Suprapubic skin (tissue), 4 donors: ENCODE results near the gene CEACAM8. TPM values are rescaled to one million over a fixed set of nuclear protein-coding genes. Genes with fewer than 3 reads are reported as not detected.
"Not testable (repeated sequence)": the region's sequence is repeated elsewhere in the genome, so short reads cannot be mapped to it uniquely, and the experiment has no call there.

Source experiments
- DNase-seq, 2 donors: peaks; one replicate each; pipeline ENCODE4 v3.0.0-alpha.2; 2019; ENCODE audit warnings: low spot score in 2 of 2
- H3K27ac ChIP-seq: fragments of 200-600 bp; sonication (generic); one replicate; pipeline ENCODE4 v1.5.1; 2019
- H3K27me3 ChIP-seq: fragments of 200-600 bp; sonication (generic); one replicate; pipeline ENCODE4 v1.5.1; 2019
- H3K36me3 ChIP-seq: fragments of 200-600 bp; sonication (generic); one replicate; pipeline ENCODE4 v1.5.1; 2019
- H3K4me1 ChIP-seq: fragments of 200-600 bp; sonication (generic); one replicate; pipeline ENCODE4 v1.5.1; 2019
- H3K4me3 ChIP-seq: fragments of 200-600 bp; sonication (generic); one replicate; pipeline ENCODE4 v1.5.1; 2019; ENCODE audit warnings: mild to moderate bottlenecking
- H3K9me3 ChIP-seq: fragments of 200-600 bp; sonication (generic); one replicate; pipeline ENCODE4 v1.5.1; 2019
- EP300 ChIP-seq: sonication (generic); formaldehyde crosslinking; IDR thresholded peaks from one replicate; pipeline ENCODE4 v1.6.1; 2017; ENCODE audit warnings: antibody characterized with exemption
- POLR2A ChIP-seq, 2 donors: fragments of 450-650 bp; IDR thresholded peaks; one replicate each; pipeline ENCODE4 v1.6.1; 2017; ENCODE audit warnings: antibody characterized with exemption in 2 of 2, mild to moderate bottlenecking in 2 of 2, moderate library complexity in 2 of 2
- POLR2AphosphoS5 ChIP-seq, 3 donors: sonication (generic); formaldehyde crosslinking; IDR thresholded peaks; one replicate each; pipeline ENCODE4 v1.6.1; 2017; ENCODE audit warnings: antibody characterized with exemption in 3 of 3
- WGBS: methylation state at CpG from one replicate; pipeline ENCODE4 v1.1.5; 2018; 5-methylcytosine and 5-hydroxymethylcytosine counted together
- total RNA-seq, 4 donors: library from RNA; depleted of rRNA; stranded (reverse); fragments of >200 nt; gene quantifications; one replicate each; pipeline ENCODE4 v1.1.0, GENCODE V29; 2016
- TF ChIP-seq, protein P1 (sequence below), 2 donors: fragments of 200-600 bp in 1 of 2; fragments of 450-650 bp in 1 of 2; sonication (generic) in 1 of 2; IDR thresholded peaks; one replicate each; pipeline ENCODE4 v1.5.1; 2016 to 2019; ENCODE audit warnings: antibody characterized with exemption in 2 of 2, mild to moderate bottlenecking in 1 of 2, moderate library complexity in 1 of 2

The CEACAM8 gene
- total RNA-seq, 4 donors from 2014 or later = 0.18 TPM; not detected in 3

DNA sequence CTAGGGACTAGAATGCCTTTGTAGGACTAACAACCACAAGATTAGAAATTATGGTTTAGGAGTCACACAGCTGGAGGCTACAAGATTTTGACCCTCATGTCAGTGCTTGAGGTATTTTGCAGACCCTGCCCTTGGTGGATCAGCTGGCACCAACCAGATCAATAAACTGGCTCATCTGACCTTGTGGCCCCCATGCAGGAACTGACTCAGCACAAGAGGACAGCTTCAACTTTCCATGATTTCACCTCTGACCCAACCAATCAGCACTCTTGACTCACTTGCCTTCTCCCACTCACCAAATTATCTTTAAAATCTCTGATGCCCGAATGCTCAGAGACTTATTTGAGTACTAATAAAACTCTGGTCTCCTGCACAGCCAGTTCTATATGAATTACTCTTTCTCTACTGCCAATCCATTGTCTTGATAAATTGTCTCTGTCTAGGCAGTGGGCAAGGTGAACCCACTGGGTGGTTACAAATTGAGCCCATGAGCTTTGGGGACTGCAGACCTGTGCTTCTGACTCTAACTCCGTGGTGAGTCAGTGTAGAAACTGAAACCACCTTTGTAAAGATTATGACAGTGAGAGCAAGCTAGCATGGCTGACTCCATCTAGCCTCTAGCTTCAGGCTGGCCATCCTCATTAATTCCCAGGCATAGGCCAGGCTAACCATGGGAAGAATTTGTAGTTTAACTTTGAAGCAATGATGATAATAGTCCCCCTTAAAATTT is 33.9 kb upstream of the CEACAM8 start:
- H3K4me1 ChIP-seq = no peaks in the 10 kb centered on the region
- H3K9me3 ChIP-seq = no peaks in the 10 kb centered on the region
- WGBS = 78% methylated on average over 2 of the region's 2 CpGs
- no peak overlapping the region for H3K27ac ChIP-seq
- H3K27me3 ChIP-seq = peaks cover 5% of the 10 kb centered on the region
- TF ChIP-seq EP300 (no peak), POLR2A (IDR thresholded peaks at IDR 0.05) (no peak), POLR2AphosphoS5 (IDR thresholded peaks at IDR 0.05) (no peak)
- TF ChIP-seq, protein P1, sequence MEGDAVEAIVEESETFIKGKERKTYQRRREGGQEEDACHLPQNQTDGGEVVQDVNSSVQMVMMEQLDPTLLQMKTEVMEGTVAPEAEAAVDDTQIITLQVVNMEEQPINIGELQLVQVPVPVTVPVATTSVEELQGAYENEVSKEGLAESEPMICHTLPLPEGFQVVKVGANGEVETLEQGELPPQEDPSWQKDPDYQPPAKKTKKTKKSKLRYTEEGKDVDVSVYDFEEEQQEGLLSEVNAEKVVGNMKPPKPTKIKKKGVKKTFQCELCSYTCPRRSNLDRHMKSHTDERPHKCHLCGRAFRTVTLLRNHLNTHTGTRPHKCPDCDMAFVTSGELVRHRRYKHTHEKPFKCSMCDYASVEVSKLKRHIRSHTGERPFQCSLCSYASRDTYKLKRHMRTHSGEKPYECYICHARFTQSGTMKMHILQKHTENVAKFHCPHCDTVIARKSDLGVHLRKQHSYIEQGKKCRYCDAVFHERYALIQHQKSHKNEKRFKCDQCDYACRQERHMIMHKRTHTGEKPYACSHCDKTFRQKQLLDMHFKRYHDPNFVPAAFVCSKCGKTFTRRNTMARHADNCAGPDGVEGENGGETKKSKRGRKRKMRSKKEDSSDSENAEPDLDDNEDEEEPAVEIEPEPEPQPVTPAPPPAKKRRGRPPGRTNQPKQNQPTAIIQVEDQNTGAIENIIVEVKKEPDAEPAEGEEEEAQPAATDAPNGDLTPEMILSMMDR (IDR thresholded peaks at IDR 0.05) = no peak
- no peak overlapping the region for H3K4me3 ChIP-seq
- H3K36me3 ChIP-seq = no peaks in the 10 kb centered on the region
- DNase-seq = no peak

DNA sequence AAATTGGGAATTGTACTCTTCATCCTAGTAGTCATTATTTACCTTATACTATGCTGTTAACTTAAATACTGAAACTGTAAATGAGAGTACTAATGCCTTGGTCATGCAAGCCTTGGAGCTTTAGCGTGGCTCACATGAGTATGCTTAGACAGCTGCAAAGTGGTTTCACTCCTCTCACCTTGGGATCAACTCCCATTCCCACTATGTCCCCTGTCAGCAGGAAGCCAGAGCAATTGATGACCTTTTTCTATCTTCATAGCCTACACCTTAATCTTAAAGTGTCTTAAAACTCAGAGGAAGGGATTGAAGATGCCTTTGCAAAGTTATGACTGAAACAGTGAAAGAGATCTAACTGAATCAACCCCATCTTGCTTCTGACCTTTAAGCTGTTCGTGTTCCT is 33.2 kb upstream of the CEACAM8 start:
- H3K4me1 ChIP-seq = no peaks in the 10 kb centered on the region
- no peak for TF ChIP-seq POLR2AphosphoS5 (IDR thresholded peaks at IDR 0.05)
- TF ChIP-seq EP300 = no peak
- TF ChIP-seq, protein P1 (IDR thresholded peaks at IDR 0.05) = no peak
- TF ChIP-seq POLR2A (IDR thresholded peaks at IDR 0.05) = no peak
- peaks cover 5% of the 10 kb centered on the region for H3K27me3 ChIP-seq
- no peak for DNase-seq
- no peak overlapping the region for H3K27ac ChIP-seq
- 61% methylated on average over 2 of the region's 2 CpGs for WGBS
- no peak overlapping the region for H3K4me3 ChIP-seq
- no peaks in the 10 kb centered on the region for H3K36me3 ChIP-seq
- no peaks in the 10 kb centered on the region for H3K9me3 ChIP-seq

DNA sequence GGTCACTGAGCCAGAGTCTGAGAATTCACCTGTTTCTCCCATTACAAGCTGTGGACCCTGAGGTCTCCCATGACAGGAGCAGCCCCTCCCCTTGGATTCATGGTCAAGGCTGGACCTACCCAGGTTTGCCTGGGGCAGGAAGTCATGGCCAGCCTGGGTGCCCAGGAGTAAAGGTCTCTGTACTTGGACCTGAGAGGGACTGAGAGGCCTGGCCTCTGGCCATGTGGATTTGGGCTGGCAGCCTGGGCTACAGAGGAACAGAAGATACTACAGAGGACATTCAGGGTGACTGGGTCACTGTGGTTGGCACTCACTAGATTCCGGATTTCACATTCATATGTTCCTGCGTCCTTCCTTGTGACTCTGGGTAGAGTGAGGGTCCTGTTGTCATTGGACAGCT is 31.5 kb upstream of the CEACAM8 start:
- Histone ChIP-seq H3K27me3 (peaks cover 5% of the 10 kb centered on the region), H3K4me3 (no peak overlapping the region), H3K4me1 (no peaks in the 10 kb centered on the region), H3K9me3 (no peaks in the 10 kb centered on the region), H3K36me3 (no peaks in the 10 kb centered on the region), H3K27ac (no peak overlapping the region)
- no peak for DNase-seq
- TF ChIP-seq EP300 (no peak), POLR2AphosphoS5 (IDR thresholded peaks at IDR 0.05) (no peak)
- TF ChIP-seq, protein P1 (IDR thresholded peaks at IDR 0.05) = no peak
- WGBS = 100% methylated on average over 2 of the region's 2 CpGs

GRCh38 chr19:42619271-42619670 is 24.5 kb upstream of the CEACAM8 start:
- Histone ChIP-seq H3K27ac (no peak overlapping the region), H3K4me3 (no peak overlapping the region), H3K9me3 (no peaks in the 10 kb centered on the region), H3K36me3 (no peaks in the 10 kb centered on the region), H3K4me1 (no peaks in the 10 kb centered on the region), H3K27me3 (peaks cover 4% of the 10 kb centered on the region)
- WGBS = 80% methylated on average over 1 of the region's 1 CpG
- TF ChIP-seq POLR2AphosphoS5 (IDR thresholded peaks at IDR 0.05) = no peak
- TF ChIP-seq, protein P1 (IDR thresholded peaks at IDR 0.05) = no peak
- TF ChIP-seq POLR2A (IDR thresholded peaks at IDR 0.05) = no peak
- no peak for TF ChIP-seq EP300
- DNase-seq = no peak

DNA sequence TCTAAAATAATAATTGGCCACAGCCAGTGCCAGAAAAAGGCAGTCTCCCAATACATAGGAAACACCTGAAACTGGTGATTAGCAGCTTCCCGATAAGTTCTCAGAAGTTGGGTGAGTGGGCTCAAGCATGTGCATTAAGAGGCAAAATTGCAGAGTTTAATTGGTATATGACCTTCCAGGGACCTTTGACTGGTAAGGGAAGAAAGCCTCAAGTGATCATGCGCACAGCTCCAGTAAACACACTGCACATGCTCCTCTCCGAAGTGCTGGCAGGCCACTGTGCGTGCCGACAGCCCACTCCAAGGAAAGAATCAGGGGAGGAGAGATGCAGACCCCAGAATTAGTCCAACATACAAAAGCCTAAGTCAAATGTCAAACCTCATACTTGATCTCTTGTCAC is 18.9 kb upstream of the CEACAM8 start:
- Histone ChIP-seq H3K27me3 (peaks cover 20% of the 10 kb centered on the region), H3K9me3 (no peaks in the 10 kb centered on the region), H3K36me3 (no peaks in the 10 kb centered on the region), H3K27ac (no peak overlapping the region), H3K4me3 (no peak overlapping the region), H3K4me1 (no peaks in the 10 kb centered on the region)
- DNase-seq = no peak
- TF ChIP-seq EP300 (no peak), POLR2AphosphoS5 (IDR thresholded peaks at IDR 0.05) (no peak), POLR2A (IDR thresholded peaks at IDR 0.05) (no peak)
- TF ChIP-seq, protein P1 (IDR thresholded peaks at IDR 0.05) = no peak
- WGBS = 59% methylated on average over 5 of the region's 5 CpGs

DNA sequence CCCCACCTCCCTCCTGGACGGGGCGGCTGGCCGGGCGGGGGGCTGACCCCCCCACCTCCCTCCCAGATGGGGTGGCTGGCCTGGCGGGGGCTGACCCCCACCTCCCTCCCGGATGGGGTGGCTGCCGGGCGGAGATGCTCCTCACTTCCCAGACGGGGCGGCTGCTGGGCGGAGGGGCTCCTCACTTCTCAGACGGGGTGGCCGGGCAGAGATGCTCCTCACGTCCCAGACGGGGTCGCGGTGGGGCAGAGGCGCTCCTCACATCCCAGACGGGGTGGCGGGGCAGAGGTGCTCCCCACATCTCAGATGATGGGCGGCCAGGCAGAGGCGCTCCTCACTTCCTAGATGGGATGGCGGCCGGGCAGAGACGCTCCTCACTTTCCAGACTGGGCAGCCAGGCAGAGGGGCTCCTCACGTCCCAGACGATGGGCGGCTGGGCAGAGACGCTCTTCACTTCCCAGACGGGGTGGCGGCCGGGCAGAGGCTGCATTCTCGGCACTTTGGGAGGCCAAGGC is 15.7 kb upstream of the CEACAM8 start:
- not testable (repeated sequence) for H3K27ac ChIP-seq, DNase-seq, H3K9me3 ChIP-seq, H3K4me3 ChIP-seq, H3K36me3 ChIP-seq, H3K4me1 ChIP-seq
- WGBS = no CpG with 5 or more reads among the region's 33 CpGs
- peaks cover 20% of the 10 kb centered on the region for H3K27me3 ChIP-seq
